ENCODE results near the gene KIF4A. TPM values are rescaled to one million over a fixed set of nuclear protein-coding genes. Genes with fewer than 3 reads are reported as not detected.

The KIF4A gene
- total and polyA plus RNA-seq, 10 of the 15 experiments (the other 5 are each of a cell fraction or from before 2014, with no cell fraction given) = 10.8 to 28.8 (median 22.5) TPM

DNA sequence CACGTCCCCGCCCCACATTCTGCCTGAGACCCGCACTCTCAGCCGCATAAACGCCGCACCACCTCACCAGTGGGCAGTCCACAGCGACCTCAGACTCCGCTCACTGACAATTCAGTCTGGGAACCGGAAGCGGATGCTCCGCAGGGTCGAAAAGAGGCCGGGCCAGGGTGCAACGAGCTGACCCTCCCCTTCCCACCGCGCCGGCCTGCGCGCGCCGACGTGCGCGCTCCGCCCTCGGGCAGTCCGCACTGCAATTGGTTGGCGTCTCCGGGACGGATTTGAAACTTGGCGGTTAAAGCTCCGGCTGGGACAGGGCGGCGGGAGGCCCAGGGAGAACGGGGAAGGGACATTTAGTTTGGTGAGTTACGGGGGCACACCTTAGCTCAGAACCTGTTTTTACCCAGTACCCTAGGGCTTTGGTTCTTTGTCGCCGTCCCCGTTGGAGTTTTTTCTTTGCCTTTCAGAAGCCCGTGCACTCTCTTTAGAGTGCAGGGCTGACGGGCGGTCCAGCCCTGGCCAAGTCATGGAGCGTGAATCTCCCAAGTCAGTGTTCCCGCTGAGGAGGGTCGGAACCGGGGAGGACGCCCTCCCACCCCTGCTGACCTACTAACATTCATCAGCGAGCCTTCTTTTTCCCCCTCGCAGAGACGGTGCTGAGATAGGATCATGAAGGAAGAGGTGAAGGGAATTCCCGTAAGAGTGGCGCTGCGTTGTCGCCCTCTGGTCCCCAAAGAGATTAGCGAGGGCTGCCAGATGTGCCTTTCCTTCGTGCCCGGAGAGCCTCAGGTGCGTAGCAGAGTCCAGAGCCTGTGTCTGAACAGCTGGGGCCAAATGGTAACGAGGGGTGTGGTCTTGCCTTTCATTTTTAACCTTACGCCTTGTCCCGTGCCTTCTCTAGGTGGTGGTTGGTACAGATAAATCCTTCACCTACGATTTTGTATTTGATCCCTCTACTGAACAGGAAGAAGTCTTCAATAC, at the start of gene KIF4A, which contains the start of gene PDZD11 (continued):
- TF ChIP-seq MTA2 (IDR thresholded peaks at IDR 0.05; ENCODE audit: low read depth) (no peak), SREBF1 (IDR thresholded peaks at IDR 0.05; ENCODE audit: low read length) (no peak), SPI1 (IDR thresholded peaks at IDR 0.05; ENCODE audit: borderline replicate concordance, insufficient read depth, low read depth, low read length) (no peak), RAD21 (IDR thresholded peaks at IDR 0.05; ENCODE audit: insufficient read depth, low read depth, low read length) (no peak), CBFB (IDR thresholded peaks at IDR 0.05; ENCODE audit: low read depth) (no peak), CBX5 (IDR thresholded peaks at IDR 0.05; ENCODE audit: low read depth) (no peak), POLR2AphosphoS5 (IDR thresholded peaks at IDR 0.05; ENCODE audit: low read length) (peak; percentile 80), KDM1A (IDR thresholded peaks at IDR 0.05; ENCODE audit: borderline replicate concordance) (no peak), BRCA1 (IDR thresholded peaks at IDR 0.05; ENCODE audit: low read depth, low read length) (no peak), BACH1 (IDR thresholded peaks at IDR 0.05; ENCODE audit: borderline replicate concordance) (no peak), EGR1 (IDR thresholded peaks at IDR 0.05; ENCODE audit: borderline replicate concordance in 1 of 2, low read depth in 2 of 2, low read length in 2 of 2) (no peak), ZZZ3 (IDR thresholded peaks at IDR 0.05; ENCODE audit: control insufficient read depth, insufficient read length, low read depth) (no peak), USF1 (IDR thresholded peaks at IDR 0.05; ENCODE audit: borderline replicate concordance, extremely low read length, insufficient read depth, low read depth, low read length) (no peak), RAD51 (IDR thresholded peaks at IDR 0.05) (no peak), NR2C2 (IDR thresholded peaks at IDR 0.05; ENCODE audit: borderline replicate concordance, control insufficient read depth, insufficient read length, low read depth) (no peak)
- TF ChIP-seq, protein P1, sequence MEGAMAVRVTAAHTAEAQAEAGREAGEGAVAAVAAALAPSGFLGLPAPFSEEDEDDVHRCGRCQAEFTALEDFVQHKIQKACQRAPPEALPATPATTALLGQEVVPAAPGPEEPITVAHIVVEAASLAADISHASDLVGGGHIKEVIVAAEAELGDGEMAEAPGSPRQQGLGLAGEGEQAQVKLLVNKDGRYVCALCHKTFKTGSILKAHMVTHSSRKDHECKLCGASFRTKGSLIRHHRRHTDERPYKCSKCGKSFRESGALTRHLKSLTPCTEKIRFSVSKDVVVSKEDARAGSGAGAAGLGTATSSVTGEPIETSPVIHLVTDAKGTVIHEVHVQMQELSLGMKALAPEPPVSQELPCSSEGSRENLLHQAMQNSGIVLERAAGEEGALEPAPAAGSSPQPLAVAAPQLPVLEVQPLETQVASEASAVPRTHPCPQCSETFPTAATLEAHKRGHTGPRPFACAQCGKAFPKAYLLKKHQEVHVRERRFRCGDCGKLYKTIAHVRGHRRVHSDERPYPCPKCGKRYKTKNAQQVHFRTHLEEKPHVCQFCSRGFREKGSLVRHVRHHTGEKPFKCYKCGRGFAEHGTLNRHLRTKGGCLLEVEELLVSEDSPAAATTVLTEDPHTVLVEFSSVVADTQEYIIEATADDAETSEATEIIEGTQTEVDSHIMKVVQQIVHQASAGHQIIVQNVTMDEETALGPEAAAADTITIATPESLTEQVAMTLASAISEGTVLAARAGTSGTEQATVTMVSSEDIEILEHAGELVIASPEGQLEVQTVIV (IDR thresholded peaks at IDR 0.05; ENCODE audit: borderline replicate concordance, partially characterized antibody) = no peak

Measured in GM12878 (cell line).